IPS-NIHi11 (cell line): ENCODE measurements around the gene RDH5.

Experiments used
- DNase-seq: peaks from one replicate; pipeline ENCODE4 v3.0.0; 2012; ENCODE audit warnings: mixed read lengths, low spot score

RDH5 gene

DNA sequence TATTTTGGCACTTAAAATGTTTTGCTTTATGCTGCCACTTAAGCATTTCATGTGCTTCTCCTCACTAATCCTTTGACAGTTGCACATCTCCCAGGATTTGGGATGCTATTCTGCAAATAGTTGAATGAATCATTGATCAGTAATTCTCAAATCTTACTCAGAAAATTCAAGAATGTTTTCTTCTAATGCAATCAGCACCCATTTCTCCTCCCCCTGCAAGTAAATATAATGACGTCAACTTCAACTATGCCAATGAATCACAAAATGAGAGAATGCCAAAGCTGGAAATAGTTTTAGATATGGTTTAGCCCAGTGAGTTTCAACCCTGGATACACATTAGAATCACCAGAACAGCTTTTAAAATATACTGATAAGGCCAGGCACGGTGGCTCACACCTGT lies 6.5 kb upstream of the RDH5 start:
- DNase-seq = no peak

GRCh38 chr12:55715169-55715764 lies 4.9 kb upstream of the RDH5 start:
- no peak for DNase-seq

- DNase-seq = peak; percentile 96
Measured at GRCh38 chr12:55715833-55716581, 4.2 kb upstream of the RDH5 start, which contains the start of gene BLOC1S1. TSS of gene BLOC1S1 (plus strand) at chr12:55716046. CDS start at chr12:55716052, 6 bp downstream.

GRCh38 chr12:55716582-55716957 lies 3.6 kb upstream of the RDH5 start:
- DNase-seq = no peak

- DNase-seq = no peak
Measured at GRCh38 chr12:55717011-55718007, 2.9 kb upstream of the RDH5 start.

- DNase-seq = peak; percentile 69
Measured at GRCh38 chr12:55718015-55718414, 2.2 kb upstream of the RDH5 start.

GRCh38 chr12:55718624-55719275 lies 1.4 kb upstream of the RDH5 start:
- no peak for DNase-seq

DNA sequence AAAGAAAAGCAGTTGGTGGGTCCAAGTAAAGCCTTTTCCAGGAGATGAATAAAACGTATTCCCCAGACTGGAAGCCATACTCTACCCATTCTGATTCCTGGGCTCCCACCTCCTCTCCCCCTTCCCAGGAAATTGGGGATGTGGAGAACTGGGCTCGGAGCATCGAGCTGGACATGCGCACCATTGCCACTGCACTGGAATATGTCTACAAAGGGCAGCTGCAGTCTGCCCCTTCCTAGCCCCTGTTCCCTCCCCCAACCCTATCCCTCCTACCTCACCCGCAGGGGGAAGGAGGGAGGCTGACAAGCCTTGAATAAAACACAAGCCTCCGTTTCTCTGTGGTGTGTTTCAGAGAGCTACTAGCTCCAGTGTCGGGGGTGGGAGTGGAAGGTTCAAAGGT lies 822 bp upstream of the RDH5 start:
- no peak for DNase-seq

DNA sequence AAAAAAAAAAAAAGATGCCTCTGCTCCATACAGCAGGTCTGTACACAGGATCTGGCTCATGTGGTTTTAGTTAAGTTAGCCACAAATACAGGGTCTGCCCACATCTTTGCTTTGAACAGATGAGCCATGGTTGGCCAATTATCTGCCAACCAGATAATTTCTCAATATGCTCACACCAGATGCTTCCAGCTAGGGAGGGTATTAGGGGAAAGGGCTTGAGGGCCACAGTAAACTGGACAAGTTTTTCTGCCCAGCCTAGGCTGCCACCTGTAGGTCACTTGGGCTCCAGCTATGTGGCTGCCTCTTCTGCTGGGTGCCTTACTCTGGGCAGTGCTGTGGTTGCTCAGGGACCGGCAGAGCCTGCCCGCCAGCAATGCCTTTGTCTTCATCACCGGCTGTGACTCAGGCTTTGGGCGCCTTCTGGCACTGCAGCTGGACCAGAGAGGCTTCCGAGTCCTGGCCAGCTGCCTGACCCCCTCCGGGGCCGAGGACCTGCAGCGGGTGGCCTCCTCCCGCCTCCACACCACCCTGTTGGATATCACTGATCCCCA lies 776 bp downstream of the RDH5 start:
- DNase-seq = peak; percentile 61

GRCh38 chr12:55721601-55722213 lies 1.5 kb downstream of the RDH5 start:
- DNase-seq = no peak

GRCh38 chr12:55722948-55723347 lies 2.8 kb downstream of the RDH5 start:
- DNase-seq = no peak

- no peak for DNase-seq
Measured at GRCh38 chr12:55723516-55724225, 3.5 kb downstream of the RDH5 start.

- DNase-seq = no peak
Measured at GRCh38 chr12:55724226-55724939, 4.2 kb downstream of the RDH5 start.

GRCh38 chr12:55724940-55725309 lies 4.7 kb downstream of the RDH5 start:
- no peak for DNase-seq

DNA sequence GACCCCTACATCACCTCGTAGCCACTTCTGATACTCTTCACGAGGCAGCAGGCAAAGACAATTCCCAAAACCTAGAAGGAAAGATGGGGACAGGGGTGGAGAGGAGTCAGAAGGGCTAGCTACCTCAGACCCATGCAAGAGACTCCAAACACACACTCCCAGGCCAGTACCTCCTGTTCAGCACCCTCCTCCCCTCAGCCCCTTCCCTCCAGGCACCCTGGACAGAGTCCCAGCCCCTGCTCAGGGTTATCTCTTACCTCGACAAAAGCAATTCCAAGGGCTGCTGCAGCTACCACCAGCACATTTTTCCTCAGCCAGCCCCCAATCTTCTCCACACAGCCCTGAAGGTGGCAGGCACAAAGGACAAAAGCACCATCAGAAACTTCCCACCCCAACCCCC lies 5.4 kb downstream of the RDH5 start:
- no peak for DNase-seq

DNA sequence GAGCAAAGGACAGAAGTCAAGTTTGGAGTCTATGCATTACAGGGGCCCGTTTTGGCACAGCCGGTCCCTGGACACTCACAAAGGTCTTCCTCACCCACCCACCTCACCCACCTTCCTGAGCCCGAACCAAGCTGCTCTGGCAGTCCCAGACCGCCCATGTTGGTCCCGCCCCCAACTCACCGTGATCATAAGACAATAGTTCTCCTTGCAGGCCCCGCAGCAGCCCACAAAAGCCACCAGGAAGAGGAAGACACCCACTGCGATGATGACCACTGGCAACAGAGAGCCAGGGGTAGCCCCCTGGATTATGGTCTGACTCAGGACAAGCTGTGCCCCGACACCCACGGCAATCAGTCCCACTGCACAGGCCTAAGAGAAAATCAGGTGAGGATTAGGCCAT lies 6.8 kb downstream of the RDH5 start:
- DNase-seq = no peak

DNA sequence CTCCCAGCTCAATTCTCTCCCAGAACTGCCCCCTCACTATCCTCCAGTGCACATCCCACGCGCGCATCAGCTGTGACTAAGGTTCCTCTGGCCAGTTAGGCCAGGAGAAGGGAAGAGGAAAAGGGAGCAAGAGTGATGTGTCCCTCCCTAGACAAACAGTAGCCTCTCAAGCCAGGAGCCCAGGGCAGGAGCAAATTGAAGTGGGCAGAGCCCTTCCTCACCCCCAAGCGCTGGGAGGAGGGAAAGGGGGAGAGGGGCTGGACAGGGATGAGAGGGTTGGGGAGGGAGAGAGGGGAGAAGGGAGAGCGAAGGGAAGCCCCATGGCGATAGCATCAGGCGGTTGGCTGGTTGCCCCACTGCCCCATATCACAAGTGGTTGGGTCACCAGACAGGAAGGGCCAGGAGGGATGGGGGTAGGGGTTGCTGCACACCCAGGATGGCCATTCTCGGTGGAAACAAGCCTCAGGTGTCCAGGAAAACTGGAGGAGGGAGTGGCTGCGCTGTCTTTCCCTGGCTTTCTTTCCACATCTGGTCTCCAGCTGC lies 7.5 kb downstream of the RDH5 start:
- DNase-seq = no peak

DNA sequence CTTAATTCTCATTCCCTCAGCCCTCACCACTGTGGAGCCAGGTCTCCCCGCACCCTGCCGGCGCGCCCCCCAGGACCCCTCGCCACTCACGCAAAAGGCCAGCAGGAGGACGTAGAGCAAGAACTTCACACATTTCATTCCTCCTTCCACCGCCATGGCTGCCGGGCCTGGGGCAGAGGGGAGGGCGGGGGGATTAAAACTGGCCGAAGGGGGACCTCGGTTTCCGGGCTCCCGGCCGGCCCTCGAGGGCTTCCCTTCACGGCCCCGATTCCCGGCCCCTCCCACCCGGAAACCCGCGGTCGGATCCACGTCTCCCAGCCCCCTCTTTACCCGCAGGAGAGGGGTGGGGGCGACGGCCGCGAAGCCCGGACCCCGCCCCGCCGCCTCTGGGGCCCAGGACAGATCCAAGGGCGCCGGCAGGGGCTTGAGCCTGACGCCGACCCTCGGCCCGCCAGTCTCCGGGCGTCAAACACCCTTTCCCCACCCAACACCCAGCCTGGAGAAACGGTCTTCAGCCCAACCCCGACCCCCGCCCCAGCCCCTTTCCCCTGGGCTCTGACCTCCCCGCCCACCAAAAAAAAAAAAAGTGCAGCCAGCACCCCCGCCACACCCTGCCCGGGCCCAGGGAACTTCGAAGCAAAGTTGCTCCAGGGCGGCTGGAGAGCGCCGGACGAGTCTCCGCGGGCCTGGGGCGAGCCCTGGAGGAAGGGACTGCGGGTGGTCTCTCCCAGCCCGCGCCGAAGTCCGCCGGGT lies 8.2 kb downstream of the RDH5 start:
- DNase-seq = peak; percentile 68
